ENCODE measurements around the gene LMF1.

GRCh38 chr16:982145-983043, 11.6 kb upstream of the LMF1 start:
- TF ChIP-seq CTCF (IDR thresholded peaks at IDR 0.05): no peak
- no peak for TF ChIP-seq POLR2A (IDR thresholded peaks at IDR 0.05)
- TF ChIP-seq EP300 (IDR thresholded peaks at IDR 0.05): no peak
- TF ChIP-seq POLR2AphosphoS5 (IDR thresholded peaks at IDR 0.05): no peak
